ENCODE results near the gene RPL22. TPM values are rescaled to one million over a fixed set of nuclear protein-coding genes. Genes with fewer than 3 reads are reported as not detected.

The RPL22 gene
- total and polyA plus RNA-seq, 2 of the 13 experiments (the other 11 are each of a cell fraction or from before 2014, with no cell fraction given), result 214 to 545 TPM

GRCh38 chr1:6184083-6184783 is 15.2 kb downstream of the RPL22 start (continued):
- TF ChIP-seq DMTF1 (CRISPR knock-in tag; IDR thresholded peaks at IDR 0.05) (no peak), ZNF430 (CRISPR knock-in tag; IDR thresholded peaks at IDR 0.05) (no peak)

- FAIRE-seq, result no peak
- in situ Hi-C loops (cut with HindIII; ENCODE audit: extremely low pct_ligation_motif_present, low pct_unique_long_range_greater_than_20kb) (no loop called here), intact Hi-C loops (cut with micrococcal nuclease; ENCODE audit: unreplicated experiment) (no loop called here)
- CTCF ChIA-PET (ENCODE audit: low intra/inter-chr PET ratio, low total read pairs), result no interaction called here
- H2AFZ ChIP-seq (ENCODE audit: low read length), result no peak overlapping the region
- peaks cover 7% of the 10 kb centered on the region for H3K79me2 ChIP-seq (ENCODE audit: insufficient read depth, low read length)
- POLR2A ChIA-PET, result no interaction called here
- no peak overlapping the region for H3K4me3 ChIP-seq (replicated peaks in 1 of 3; ENCODE audit: insufficient read depth in 1 of 3, low read depth in 2 of 3, low read length in 3 of 3)
- H3K36me3 ChIP-seq (replicated peaks in 1 of 2; ENCODE audit: control insufficient read depth in 1 of 2, insufficient read depth in 2 of 2, low read length in 2 of 2), result peaks cover 15 to 31% of the 10 kb centered on the region in 2 experiments
- peak; percentile 64 for ATAC-seq
- H3K4me1 ChIP-seq (ENCODE audit: insufficient read depth, low read length), result peaks cover 5% of the 10 kb centered on the region; the same call in 1 of the 2 replicates
- no TSS peak for BruUV-seq (replicated peaks)
- peaks cover 46% of the 10 kb centered on the region for H4K20me1 ChIP-seq (ENCODE audit: insufficient read depth, low read length)
- H3K27me3 ChIP-seq (ENCODE audit: control insufficient read depth in 1 of 2, insufficient read depth in 2 of 2, low read length in 2 of 2), result peaks cover 1 to 12% of the 10 kb centered on the region in 2 experiments
- H3K27ac ChIP-seq (ENCODE audit: extremely low read length, insufficient read depth, low read length), result no peak overlapping the region
- no peak overlapping the region for H3K9ac ChIP-seq (ENCODE audit: insufficient read depth, low read depth, low read length)
- WGBS (ENCODE audit: low lambda C conversion rate), result 59% methylated on average over 4 of the region's 6 CpGs
- no peaks in the 10 kb centered on the region for H3K9me3 ChIP-seq (ENCODE audit: low read length)
- no peak overlapping the region for H3K4me2 ChIP-seq (ENCODE audit: low read depth, low read length)
- no peak for DNase-seq (ENCODE audit: low spot score)
- TF ChIP-seq PRDM10 (CRISPR knock-in tag; IDR thresholded peaks at IDR 0.05; ENCODE audit: low read depth) (no peak), ISX (CRISPR knock-in tag; conservative IDR thresholded peaks at IDR 0.05) (no peak), WIZ (CRISPR knock-in tag; IDR thresholded peaks at IDR 0.05) (no peak), ZBTB4 (CRISPR knock-in tag; IDR thresholded peaks at IDR 0.05; ENCODE audit: borderline replicate concordance) (no peak), GMEB1 (CRISPR knock-in tag; IDR thresholded peaks at IDR 0.05; ENCODE audit: borderline replicate concordance) (no peak), DR1 (CRISPR knock-in tag; IDR thresholded peaks at IDR 0.05) (no peak), ZBTB3 (CRISPR knock-in tag; IDR thresholded peaks at IDR 0.05; ENCODE audit: borderline replicate concordance, low read depth) (no peak), ZFP36 (IDR thresholded peaks at IDR 0.05; ENCODE audit: borderline replicate concordance, low read depth, low read length, partially characterized antibody) (no peak)
Observed at GRCh38 chr1:6183520-6183989, 15.8 kb downstream of the RPL22 start.
